ENCODE results near the gene C1orf226.
A peak's percentile ranks its signal among the peaks of the same experiment; 100 is the strongest.

C1orf226 gene

GRCh38 chr1:162365284-162366020, 16.1 kb upstream of the C1orf226 start:
- DNase-seq = no peak

GRCh38 chr1:162366149-162366548, 15.4 kb upstream of the C1orf226 start:
- DNase-seq = peak in 3 of 56 donors; percentile 4 to 10 (median 9)

- no peak for DNase-seq
These were observed 14.9 kb upstream of the C1orf226 start for GRCh38 chr1:162366671-162367070.

- no peak for DNase-seq
These were observed 14.5 kb upstream of the C1orf226 start for GRCh38 chr1:162367073-162367472.

GRCh38 chr1:162367772-162368171, 13.8 kb upstream of the C1orf226 start:
- no peak for DNase-seq

GRCh38 chr1:162368451-162368850, 13.1 kb upstream of the C1orf226 start:
- DNase-seq = no peak

GRCh38 chr1:162369571-162369970, 12.0 kb upstream of the C1orf226 start:
- no peak for DNase-seq

- no peak for DNase-seq
These were observed 11.4 kb upstream of the C1orf226 start for GRCh38 chr1:162370161-162370560.

- DNase-seq = no peak
These were observed 10.8 kb upstream of the C1orf226 start for GRCh38 chr1:162370721-162371120.

GRCh38 chr1:162371611-162372010, 9.9 kb upstream of the C1orf226 start:
- no peak for DNase-seq

GRCh38 chr1:162372159-162373071, 9.1 kb upstream of the C1orf226 start:
- no peak for DNase-seq

- DNase-seq = no peak
These were observed 8.5 kb upstream of the C1orf226 start for GRCh38 chr1:162373072-162373427.

- DNase-seq = no peak
These were observed 7.8 kb upstream of the C1orf226 start for GRCh38 chr1:162373541-162374260.

GRCh38 chr1:162374406-162374805, 7.1 kb upstream of the C1orf226 start:
- no peak for DNase-seq

GRCh38 chr1:162375463-162375862, 6.1 kb upstream of the C1orf226 start:
- no peak for DNase-seq

- DNase-seq = no peak
These were observed 4.8 kb upstream of the C1orf226 start, which contains the start of gene SPATA46 for GRCh38 chr1:162376691-162377090. Gene SPATA46 (minus strand): TSS chr1:162376854. CDS start chr1:162376790, 64 bp downstream.

- DNase-seq = no peak
These were observed 1.3 kb upstream of the C1orf226 start for GRCh38 chr1:162380061-162380846.

- no peak for DNase-seq
These were observed 618 bp downstream of the C1orf226 start for GRCh38 chr1:162381941-162382750.

GRCh38 chr1:162383091-162383490, 1.6 kb downstream of the C1orf226 start:
- no peak for DNase-seq

- no peak for DNase-seq
These were observed 2.0 kb downstream of the C1orf226 start for GRCh38 chr1:162383516-162383915.

Data from amygdala (tissue), 56 donors.